AG04449 (cell line): ENCODE results near the gene TNNC2.

Experiments
- CTCF ChIA-PET: fragments of 350-600 bp; formaldehyde crosslinking; extraction: SDS; loops from one replicate; lab custom pipeline; 2021; ENCODE audit warnings: antibody characterized with exemption; lab: Yijun Ruan, JAX
- POLR2A ChIA-PET: fragments of 400-600, 350-600 bp; formaldehyde crosslinking; extraction: SDS; loops from one replicate; lab custom pipeline; 2020; ENCODE audit warnings: antibody characterized with exemption, inconsistent platforms; lab: Yijun Ruan, JAX
- DNase-seq: peaks from one replicate; pipeline ENCODE4 v3.0.0-alpha.2; 2010; ENCODE audit warnings: low read depth, low spot score
- H3K4me3 ChIP-seq: 2 replicates; pipeline ENCODE4 v1.5.1; 2011; ENCODE audit warnings: low read depth, mild to moderate bottlenecking, control low read depth, low read length
- CTCF ChIP-seq: IDR thresholded peaks from one replicate; pipeline ENCODE4 v1.5.1; 2011; ENCODE audit warnings: mild to moderate bottlenecking, moderate library complexity, low read length, control low read depth, inconsistent platforms; ENCODE audit not compliant: insufficient read depth; ENCODE audit errors: missing control alignments

TNNC2 gene

DNA sequence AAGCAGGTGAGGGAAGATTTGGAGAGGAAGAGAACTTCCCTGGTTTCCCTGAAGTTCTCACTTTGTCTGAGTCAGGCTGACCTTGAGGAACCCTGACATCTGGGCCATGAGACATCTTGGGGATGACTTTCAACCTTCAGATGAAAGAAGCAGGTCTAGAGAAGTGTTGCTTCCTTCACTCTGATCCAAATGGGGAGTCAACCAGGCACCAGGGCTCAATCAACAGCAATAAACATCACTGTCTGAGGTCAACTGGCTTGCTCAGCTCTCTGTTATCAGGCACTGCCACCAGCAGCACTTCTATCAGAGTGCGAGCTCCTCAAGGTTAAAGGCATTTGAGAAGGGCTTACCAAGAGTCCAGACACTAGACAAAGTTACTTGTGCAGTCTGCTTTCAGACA lies 23.8 kb upstream of the TNNC2 start:
- POLR2A ChIA-PET, result interaction anchor here (1.3 kb wide), 1 partner anchor 9 kb away, joined by 3 read pairs; no protein-coding TSS in a partner anchor
- CTCF ChIA-PET, result interaction anchor here (1.1 to 1.6 kb wide), 2 partner anchors 27 to 52 kb away, joined by 3 read pairs; no protein-coding TSS in a partner anchor
- DNase-seq, result no peak
- H3K4me3 ChIP-seq, result no peak overlapping the region
- TF ChIP-seq CTCF, result no peak

- ChIA-PET CTCF (interaction anchor here (1.1 kb wide), 2 partner anchors 23 to 40 kb away, joined by 3 read pairs; partner anchors contain the start of genes CTSA and NEURL2), POLR2A (interaction anchor here (0.9 kb wide), 1 partner anchor 31 kb away, joined by 3 read pairs; the partner anchor contains the start of gene ZSWIM1)
These were observed 23.1 kb upstream of the TNNC2 start for GRCh38 chr20:45850238-45850637.

DNA sequence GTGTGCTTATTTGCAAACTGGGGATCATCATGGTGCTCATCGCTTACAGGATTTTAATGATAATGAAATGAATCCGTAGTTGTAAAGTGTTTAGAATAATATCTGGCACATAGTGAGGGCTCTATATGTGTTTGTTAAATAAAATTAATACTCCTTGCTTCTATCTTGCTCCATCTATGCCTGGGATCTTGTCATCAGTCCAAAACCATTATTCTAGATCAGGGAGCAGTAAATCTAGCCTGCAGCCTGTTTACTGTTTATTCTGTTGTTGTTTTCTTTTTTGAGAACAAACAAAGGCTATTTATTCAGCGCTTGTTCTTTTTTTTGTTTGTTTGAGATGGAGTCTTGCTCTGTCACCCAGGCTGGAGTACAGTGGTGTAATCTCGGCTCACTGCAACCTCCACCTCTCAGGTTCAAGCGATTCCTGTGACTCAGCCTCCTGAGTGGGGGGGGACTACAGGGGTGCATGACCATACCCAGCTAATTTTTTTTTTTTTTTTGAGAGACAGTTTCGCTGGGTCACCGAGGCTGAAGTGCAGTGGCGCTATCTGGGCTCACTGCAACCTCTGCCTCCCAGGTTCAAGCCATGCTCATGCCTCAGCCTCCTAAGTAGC lies 22.0 kb upstream of the TNNC2 start:
- TF ChIP-seq CTCF, result no peak
- H3K4me3 ChIP-seq, result no peak overlapping the region
- POLR2A ChIA-PET, result interaction anchor here (0.9 kb wide), 1 partner anchor 32 kb away, joined by 3 read pairs; the partner anchor contains the start of gene ZSWIM1
- no peak for DNase-seq
- CTCF ChIA-PET, result interaction anchor here (1.1 kb wide), 1 partner anchor 42 kb away, joined by 3 read pairs; the partner anchor contains the start of genes CTSA and NEURL2

More at GRCh38 chr20:45850238-45850637, 23.1 kb upstream of the TNNC2 start:
- DNase-seq, result no peak
- no peak for TF ChIP-seq CTCF
- H3K4me3 ChIP-seq, result no peak overlapping the region

DNA sequence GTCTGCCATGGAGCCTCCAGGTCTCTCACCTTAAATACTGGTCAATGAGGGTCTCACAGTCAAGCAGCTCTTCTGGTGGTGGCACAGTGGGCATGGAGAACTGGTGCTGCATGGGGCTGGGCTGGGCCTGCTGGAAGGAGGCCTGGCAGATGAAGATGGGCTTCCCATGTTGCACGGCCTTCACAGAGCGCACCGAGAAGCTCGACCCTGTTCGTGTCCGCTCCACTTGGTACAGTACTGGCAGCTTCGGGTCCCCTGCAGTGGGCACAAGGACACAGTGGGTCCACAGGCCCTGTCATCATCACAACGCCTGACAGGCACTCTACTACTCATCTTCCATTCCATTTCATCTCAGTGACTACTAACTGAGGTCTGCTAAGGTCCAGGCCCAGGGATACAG lies 21.3 kb upstream of the TNNC2 start:
- POLR2A ChIA-PET, result no interaction called here

GRCh38 chr20:45845452-45845851 lies 18.3 kb upstream of the TNNC2 start:
- CTCF ChIA-PET, result interaction anchor here (0.8 kb wide), 1 partner anchor 23 kb away, joined by 3 read pairs; no protein-coding TSS in a partner anchor
- H3K4me3 ChIP-seq, result no peak overlapping the region
- TF ChIP-seq CTCF, result no peak
- no peak for DNase-seq
- POLR2A ChIA-PET, result no interaction called here

More for the DNA sequence above, 21.3 kb upstream of the TNNC2 start:
- H3K4me3 ChIP-seq, result no peak overlapping the region
- CTCF ChIA-PET, result no interaction called here
- no peak for DNase-seq
- TF ChIP-seq CTCF, result no peak

DNA sequence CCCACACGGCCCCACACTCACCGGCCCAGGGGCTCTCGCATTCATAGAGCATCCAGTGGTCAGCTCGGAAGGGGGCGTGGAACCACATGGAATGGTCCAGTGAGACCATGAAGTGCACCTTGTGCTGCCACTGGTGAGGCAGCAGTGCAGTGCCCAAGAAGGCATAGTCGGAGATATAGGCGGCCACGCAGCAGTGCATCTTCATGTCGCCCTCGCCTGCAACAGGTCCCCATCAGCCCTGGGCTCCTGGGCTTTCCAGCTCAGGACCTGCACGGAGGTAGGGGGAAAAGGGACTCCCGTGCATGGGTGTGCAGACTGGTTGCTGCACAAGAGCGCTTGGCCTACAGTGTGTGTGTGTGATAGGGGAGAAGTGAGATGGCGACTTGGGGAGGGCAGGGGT lies 16.4 kb upstream of the TNNC2 start:
- POLR2A ChIA-PET, result interaction anchor here (0.6 kb wide), 1 partner anchor 1485 kb away, joined by 3 read pairs; no protein-coding TSS in a partner anchor
- CTCF ChIA-PET, result no interaction called here

More for the DNA sequence above, 16.4 kb upstream of the TNNC2 start:
- H3K4me3 ChIP-seq, result no peak overlapping the region
- TF ChIP-seq CTCF, result no peak
- no peak for DNase-seq
